Brain pericyte (primary cell): ENCODE measurements around the gene TRPM1.
A peak's percentile ranks its signal among the peaks of the same experiment; 100 is the strongest.

Experiments used
- DNase-seq: peaks from one replicate; pipeline ENCODE4 v3.0.0-alpha.2; 2012; ENCODE audit warnings: low read depth, low spot score

TRPM1 gene

DNA sequence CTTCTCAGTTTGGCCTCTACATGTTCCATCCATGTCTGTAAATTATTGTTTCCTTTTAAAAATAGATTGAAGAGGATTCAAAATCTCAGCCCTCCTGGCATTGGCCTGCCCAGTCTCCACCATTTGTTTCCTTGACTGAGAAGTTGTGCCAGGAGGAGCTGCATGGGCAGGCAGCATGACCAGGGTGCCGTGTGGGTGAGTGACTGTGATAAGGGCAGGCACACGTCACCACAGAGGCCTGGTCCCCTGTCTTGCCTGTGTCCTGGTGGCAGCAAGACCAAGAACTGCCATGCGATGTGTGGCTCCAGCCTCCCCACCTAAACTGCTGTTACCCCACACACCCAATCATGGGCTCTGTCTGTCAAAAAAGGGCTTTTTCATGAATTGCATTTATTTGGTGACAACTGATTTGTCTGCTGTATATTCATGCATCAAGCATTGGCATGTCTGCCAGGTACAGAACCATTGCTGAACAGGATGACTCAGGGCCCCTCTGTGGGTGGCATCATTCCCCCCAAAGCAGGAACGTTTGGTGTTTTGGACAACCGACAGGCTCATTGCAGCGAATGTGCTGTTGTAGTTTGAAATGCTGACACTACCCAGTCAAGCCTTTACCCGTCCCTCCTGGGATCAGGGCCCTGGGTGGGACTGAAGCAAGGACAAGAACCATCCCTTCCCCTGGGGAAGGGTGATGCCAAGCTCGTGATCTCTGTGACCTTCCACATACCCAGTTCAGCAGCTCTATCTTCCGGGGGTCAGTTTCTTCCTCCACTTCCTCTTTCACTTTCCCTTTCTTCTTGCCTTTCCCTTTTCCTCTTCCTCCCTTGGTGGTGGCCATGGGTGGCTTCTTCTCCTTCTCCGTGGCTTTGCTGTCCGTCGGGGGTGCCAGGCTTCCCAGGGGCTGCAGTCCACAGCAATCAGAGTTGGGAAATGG is 51.6 kb downstream of the TRPM1 start:
- no peak for DNase-seq

DNA sequence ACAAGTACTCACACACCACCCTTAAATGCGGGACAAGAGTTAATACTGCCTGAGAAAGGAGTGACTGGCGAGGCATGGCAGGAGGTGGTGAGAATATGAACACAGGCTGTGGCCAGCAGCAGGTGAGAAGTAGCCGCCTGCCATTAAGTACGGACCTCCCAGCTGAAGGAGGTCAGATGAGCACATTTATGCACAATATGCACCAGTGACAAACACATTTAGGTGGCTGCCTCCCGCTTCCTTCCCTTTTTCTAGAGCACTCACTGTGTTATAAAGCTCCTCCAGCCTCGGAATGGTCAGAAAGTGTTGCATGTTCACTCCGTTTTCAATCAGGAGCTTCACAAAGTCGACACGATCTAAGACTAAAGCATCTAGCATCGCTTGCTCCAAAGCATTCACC is 52.4 kb downstream of the TRPM1 start:
- no peak for DNase-seq

DNA sequence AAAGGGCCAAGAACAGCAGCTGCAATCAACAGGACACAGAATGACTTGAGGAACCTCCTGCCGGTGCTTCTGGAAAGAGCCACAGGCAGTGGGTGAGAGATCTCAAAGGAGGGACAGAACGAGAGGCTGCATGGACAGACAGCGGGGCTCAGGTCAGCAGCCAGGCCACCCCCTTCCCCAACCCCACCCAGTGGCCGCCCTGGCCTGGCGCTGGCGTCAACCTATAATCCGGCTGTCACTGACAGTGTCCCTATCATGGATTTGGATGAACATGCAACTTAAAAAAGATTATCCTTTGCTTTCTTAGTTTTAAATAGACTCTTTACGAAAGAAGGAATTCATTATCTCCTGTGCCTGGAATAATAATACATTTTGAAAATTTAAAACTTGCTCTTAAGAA is 54.1 kb downstream of the TRPM1 start:
- DNase-seq: no peak

DNA sequence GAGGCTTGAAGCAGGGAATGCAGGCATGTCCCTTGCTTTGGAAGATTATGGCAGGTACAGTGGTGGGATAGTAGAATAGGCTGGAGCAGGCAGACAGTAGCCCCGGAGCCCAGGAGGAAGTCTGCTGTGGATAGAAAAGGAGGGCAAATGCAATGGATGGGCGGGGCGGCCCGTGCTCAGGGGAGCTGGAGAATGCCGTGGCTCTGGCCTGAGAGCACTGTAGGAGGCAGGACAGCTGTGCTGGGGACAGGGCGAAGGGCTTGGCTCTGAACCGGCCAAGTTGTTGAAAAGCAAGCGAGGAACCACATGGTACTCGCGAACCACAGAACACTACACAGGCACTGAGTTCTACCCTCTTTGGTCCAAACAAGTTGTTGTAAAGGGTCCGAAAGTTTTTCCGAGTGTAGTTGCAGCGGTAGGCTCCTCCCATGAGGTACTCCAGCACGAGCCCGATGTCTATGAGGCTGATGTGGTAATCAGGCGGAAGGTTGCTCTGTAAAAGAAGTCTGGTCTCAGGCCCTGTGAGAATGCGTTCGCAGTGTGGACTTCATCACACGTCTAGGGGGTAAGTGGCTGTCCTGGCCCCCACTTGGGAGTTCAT is 54.7 kb downstream of the TRPM1 start:
- no peak for DNase-seq

- DNase-seq: no peak
These were observed 55.9 kb downstream of the TRPM1 start for GRCh38 chr15:31045606-31046005.

DNA sequence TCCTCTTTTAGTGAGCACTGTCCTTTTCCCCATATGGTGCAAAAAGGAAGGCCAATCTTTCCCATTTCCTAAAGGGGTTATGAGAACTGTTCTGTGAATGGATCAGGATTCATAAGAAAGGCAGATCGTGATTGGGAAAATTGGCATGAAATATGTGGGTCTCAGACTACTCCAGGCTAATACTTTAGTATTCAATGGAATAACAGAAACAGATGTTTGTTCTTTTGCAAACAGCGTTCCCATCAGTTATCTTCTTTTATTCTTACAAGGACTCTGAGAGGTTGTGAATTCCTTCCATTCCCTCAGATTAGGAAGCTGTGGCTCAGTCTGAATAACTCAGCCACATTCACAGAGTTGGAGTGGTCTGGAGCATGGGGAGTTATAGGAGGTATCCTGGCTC is 58.8 kb downstream of the TRPM1 start:
- DNase-seq: no peak

GRCh38 chr15:31041610-31042009 is 59.9 kb downstream of the TRPM1 start:
- no peak for DNase-seq

DNA sequence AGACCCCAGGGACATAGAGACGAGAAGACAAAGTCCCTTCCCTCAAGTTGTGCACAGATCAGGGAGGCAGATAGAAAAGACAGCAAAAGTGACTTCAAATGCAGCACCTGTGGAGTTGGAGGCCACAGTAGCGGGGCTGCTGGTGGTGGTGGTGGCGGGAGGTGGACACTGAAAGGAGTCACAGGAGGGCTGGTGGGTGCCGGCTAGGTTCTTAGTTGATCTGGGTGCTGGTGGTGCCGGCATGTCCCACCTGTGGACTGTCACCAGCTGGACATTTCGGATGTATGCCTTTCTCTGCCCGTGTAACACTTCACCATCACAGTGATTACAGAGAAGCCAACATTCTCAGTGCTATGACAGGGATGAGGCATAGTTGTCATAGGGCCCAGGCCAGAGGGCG is 60.9 kb downstream of the TRPM1 start:
- DNase-seq: no peak

- no peak for DNase-seq
These were observed 61.6 kb downstream of the TRPM1 start for GRCh38 chr15:31039961-31040360.

GRCh38 chr15:31037731-31038477 is 63.6 kb downstream of the TRPM1 start:
- DNase-seq: no peak

DNA sequence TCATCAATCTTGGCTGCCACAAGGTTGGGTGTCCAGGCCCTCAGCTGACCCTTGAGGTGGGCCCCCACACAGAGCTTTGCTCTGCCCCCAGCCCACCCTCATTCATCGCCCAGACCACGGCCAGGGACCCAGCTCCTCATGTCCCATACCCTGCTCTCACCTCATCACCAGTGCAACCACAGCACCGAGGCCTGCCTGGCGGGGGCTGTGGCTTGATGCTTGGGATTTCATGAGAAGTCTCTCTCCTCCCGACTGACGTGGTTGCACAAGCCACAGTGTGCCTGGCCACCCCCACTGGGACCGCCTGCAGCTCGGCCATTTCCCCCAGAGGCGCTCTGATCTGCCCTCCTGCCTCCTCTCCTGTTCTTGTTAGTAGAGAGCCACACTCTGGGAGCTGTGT is 64.7 kb downstream of the TRPM1 start:
- DNase-seq: no peak

DNA sequence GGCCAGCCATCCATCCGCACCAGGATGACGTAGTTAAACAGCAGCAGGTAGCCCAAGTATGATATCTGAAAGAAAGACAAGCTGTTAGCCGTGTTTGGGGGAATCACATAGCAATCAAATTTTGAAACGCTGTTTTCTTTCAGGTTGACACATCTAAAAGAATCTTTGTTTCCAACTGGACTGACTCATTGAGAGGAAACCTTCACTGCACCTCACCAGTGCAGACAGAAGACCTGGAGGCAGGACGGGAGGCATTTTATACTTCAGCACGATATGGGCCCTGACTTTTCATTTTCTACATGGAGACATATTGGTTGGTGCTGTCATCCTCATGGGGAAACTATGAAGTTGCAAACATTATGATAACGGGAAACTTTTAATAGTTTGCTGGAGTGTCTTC is 65.9 kb downstream of the TRPM1 start:
- DNase-seq: no peak

- no peak for DNase-seq
These were observed 67.4 kb downstream of the TRPM1 start for GRCh38 chr15:31034152-31034551.

- DNase-seq: no peak
These were observed 68.6 kb downstream of the TRPM1 start for GRCh38 chr15:31032961-31033371.

DNA sequence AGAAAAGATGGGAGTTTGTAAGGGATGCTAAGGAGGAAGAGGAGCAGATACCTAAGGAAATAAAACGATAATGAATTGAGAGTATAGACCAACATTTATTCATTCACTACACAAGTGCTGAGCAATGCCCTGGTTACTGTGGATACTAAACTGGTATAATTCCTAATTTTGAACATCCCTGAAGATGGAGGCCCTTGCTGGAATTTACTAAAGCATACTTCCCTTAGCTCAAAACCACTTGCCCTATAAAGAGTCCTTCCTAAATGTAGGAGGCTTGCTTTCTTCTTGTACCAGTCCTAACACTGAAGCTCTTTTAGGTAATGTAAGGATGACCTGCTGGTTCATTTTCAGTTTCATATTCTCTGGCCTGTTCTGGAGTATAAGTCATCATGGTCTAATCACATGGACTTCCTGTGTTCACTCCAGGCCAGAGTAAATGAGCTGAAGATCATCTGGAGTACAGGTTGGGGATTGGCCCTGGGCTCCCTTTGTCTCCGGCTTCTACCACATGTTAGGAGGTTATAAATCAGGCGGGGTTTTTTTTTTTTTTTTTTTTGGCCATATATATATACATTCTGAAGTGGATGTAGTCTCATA is 70.0 kb downstream of the TRPM1 start:
- no peak for DNase-seq

DNA sequence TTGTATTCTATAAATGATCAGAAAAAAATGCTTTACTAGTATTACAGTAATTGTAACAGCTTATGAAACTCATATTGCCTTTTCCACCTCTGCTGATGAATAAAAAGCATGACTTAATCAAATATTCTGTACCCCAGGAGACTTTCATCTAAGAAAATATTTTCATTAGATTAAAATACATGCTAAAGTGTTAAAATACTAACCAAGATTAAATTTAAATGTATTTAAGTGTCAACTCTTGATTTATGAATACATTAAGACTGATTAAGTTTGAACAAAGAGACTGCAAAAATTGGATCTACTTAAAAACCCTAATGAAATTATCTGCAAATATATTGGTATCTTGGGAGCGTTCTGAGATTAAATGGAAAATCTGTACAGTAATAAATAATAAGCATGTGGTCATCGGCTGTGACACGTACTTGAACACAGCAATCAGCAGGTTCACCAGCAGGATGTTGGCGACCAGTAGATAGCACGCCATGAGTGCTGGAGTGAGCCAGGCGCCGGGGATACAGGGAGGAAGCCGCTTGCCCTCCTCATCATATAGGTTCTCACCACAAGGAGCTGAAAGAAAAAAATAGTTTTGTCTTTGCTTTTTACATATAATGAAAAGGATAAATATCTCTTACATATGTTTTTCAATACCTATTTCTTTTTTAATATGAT is 73.5 kb downstream of the TRPM1 start:
- no peak for DNase-seq

GRCh38 chr15:31025996-31026395 is 75.5 kb downstream of the TRPM1 start:
- no peak for DNase-seq

GRCh38 chr15:31024979-31025378 is 76.5 kb downstream of the TRPM1 start:
- no peak for DNase-seq

DNA sequence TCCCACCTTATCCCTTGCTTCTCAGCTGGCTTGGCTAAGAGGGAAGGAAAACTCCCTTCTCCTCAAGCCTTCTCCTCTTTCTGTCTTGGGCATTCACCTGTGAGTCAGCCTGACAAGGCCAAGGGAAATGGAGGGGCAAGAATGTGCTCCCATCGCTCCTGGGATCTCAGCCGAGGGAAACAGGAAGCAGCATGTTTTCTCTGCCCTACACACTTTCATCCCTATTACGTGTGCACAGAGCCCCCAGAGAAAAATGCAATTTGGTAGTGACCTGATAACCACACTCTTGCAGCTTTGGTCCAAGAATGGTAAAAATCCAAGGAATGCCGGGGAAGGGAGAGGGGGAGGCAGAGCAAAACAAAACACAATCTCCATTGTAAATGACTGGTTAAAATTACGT is 77.2 kb downstream of the TRPM1 start:
- peak; percentile 5 for DNase-seq

DNA sequence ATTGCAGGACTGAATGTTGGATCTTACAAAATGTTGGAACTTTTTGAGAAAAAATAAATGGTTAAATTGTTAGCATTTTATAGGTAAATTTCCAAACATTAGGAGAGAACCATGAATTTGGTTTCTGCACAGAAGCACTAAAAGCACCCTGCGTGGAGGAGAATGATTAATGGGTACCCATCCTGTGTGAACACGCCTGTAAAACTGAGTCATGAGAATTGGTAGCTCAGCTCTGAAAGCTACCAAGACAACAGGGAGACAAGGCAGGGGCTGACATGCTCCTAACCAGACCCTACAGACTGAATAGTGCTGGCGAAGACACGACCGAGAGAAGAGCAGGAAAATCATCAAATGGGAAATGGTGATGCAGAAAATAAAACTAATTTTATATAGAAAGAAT is 77.7 kb downstream of the TRPM1 start:
- no peak for DNase-seq

DNA sequence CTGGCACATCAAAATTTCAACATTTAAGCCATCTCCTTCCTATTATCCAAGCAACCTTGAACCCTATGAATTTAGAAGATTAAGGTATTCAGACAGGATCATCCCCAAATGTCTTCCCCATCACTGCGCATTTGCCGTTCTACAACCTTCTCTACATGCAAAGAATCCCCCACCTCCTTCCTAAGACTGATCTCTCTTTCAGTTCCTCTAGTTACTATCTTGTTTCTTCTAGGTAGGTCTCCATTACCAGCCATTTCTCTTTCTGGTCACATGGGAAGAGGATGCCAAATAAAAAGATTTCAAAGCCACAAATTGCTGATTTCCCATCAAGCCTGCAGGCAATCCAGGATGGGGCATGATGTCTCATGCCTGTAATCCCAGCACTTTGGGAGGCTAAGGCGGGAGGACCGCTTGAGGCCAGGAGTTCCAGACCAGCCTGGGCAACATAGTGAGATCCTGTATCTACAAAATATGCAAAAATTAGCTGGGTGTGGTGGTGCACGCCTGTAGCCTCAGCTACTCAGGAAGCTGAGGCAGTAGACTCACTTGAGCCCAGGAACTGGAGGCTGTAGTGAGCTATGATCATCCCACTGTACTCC is 80.4 kb downstream of the TRPM1 start:
- DNase-seq: no peak
